ENCODE results near the gene PNKP. TPM values are rescaled to one million over a fixed set of nuclear protein-coding genes. Genes with fewer than 3 reads are reported as not detected.
A peak's percentile ranks its signal among the peaks of the same experiment; 100 is the strongest.

The PNKP gene
- total and polyA plus RNA-seq, 9 of the 15 experiments (the other 6 are each of a cell fraction or from before 2014, with no cell fraction given): 2.8 to 85.4 (median 25.3) TPM

- 0 out of 4 replicates have a peak, but pooled peaks of 1 of the 2 experiments have one; percentile 48 for TF ChIP-seq MLLT1 (IDR thresholded peaks at IDR 0.05)
These were observed 41.4 kb upstream of the PNKP start (continued) for GRCh38 chr19:49908480-49909420.

GRCh38 chr19:49907745-49908446 lies 40.5 kb upstream of the PNKP start:
- Histone ChIP-seq H3K9me3 (replicated peaks; ENCODE audit: control insufficient read depth, insufficient read depth, low read depth, low read length) (no peaks in the 10 kb centered on the region), H3K79me2 (ENCODE audit: control insufficient read depth, insufficient read depth, low read length) (peaks cover 26% of the 10 kb centered on the region), H4K20me1 (replicated peaks; ENCODE audit: control insufficient read depth, insufficient read depth, low read length) (peaks cover 22% of the 10 kb centered on the region), H3K9me1 (ENCODE audit: control insufficient read depth, insufficient read depth, low read length) (no peaks in the 10 kb centered on the region), H3K4me2 (ENCODE audit: insufficient read depth, low read length) (no peak overlapping the region), H3K4me1 (replicated peaks in 1 of 2; ENCODE audit: control insufficient read depth in 2 of 2, insufficient read depth in 2 of 2, low read length in 2 of 2) (peaks cover 0 to 21% of the 10 kb centered on the region in 2 experiments; a peak in 3 of 5 replicates), H3K27me3 (ENCODE audit: control insufficient read depth in 2 of 2, insufficient read depth in 2 of 2, low read length in 2 of 2) (no peaks in the 10 kb centered on the region), H2AFZ (ENCODE audit: low read depth, low read length) (no peak overlapping the region), H3K27ac (ENCODE audit: extremely low read depth, low read depth, low read length) (no peak overlapping the region), H3K9ac (ENCODE audit: insufficient read depth in 1 of 2, low read depth in 2 of 2, low read length in 2 of 2) (peak overlapping the region in 1 of 2 experiments; percentile 28; a peak in 1 of 4 replicates), H3K4me3 (no peak overlapping the region), H3K36me3 (ENCODE audit: control insufficient read depth, insufficient read depth, low read length) (peaks cover 65% of the 10 kb centered on the region; the same call in 2 of the 3 replicates)
- TF ChIP-seq ZNF24 (IDR thresholded peaks at IDR 0.05): no peak
- TF ChIP-seq MYBL2 (IDR thresholded peaks at IDR 0.05; ENCODE audit: low read depth): no peak
- no peak for TF ChIP-seq MYBL2 (CRISPR knock-in tag; IDR thresholded peaks at IDR 0.05; ENCODE audit: borderline replicate concordance)
- no TSS peak for BruUV-seq (replicated peaks)
- ChIA-PET POLR2A (interaction anchor here (0.8 to 13.2 kb wide), 3 partner anchors 12 to 21 kb away, joined by 4 to 105 read pairs (median 18); partner anchors contain the start of genes ATF5 and NUP62), CTCF (ENCODE audit: low intra/inter-chr PET ratio) (no interaction called here)
- in situ Hi-C loops (cut with MboI): no loop called here
- no peak for DNase-seq (ENCODE audit: extremely low read depth in 1 of 4, low spot score in 3 of 4)
- intact Hi-C loops (cut with micrococcal nuclease): no loop called here
- no peak for ATAC-seq
- FAIRE-seq: no peak
- 96% methylated on average over 20 of the region's 23 CpGs for WGBS (ENCODE audit: insufficient coverage, low coverage, missing lambda C conversion rate)
